HepG2 (cell line): Measurements from ENCODE around the gene XPR1. TPM values are rescaled to one million over a fixed set of nuclear protein-coding genes. Genes with fewer than 3 reads are reported as not detected.

Experiments
- ATF3 ChIP-seq: sonication (generic); formaldehyde crosslinking; IDR thresholded peaks from 2 replicates; pipeline ENCODE4 v1.4.0; 2020; ENCODE audit warnings: missing genetic modification reagents
- DNMT1 ChIP-seq: sonication (generic); formaldehyde crosslinking; IDR thresholded peaks from 2 replicates; pipeline ENCODE4 v1.5.1; 2020; ENCODE audit warnings: mild to moderate bottlenecking, missing genetic modification reagents
- DRAP1 ChIP-seq: IDR thresholded peaks from 2 replicates; pipeline ENCODE4 v1.6.1; 2016; ENCODE audit warnings: missing genetic modification reagents, missing compliant biosample characterization
- EP300 ChIP-seq, 3 experiments: sonication (generic) in 1 of 3; formaldehyde crosslinking in 1 of 3; IDR thresholded peaks; 2 replicates each; pipeline versions ENCODE4 v1.5.1 to v1.6.1; 2011 to 2020; ENCODE audit warnings: low read depth in 2 of 3, low read length in 2 of 3, borderline replicate concordance in 1 of 3, improper control_type of control experiment in 1 of 3, mild to moderate bottlenecking in 1 of 3, missing genetic modification reagents in 1 of 3, moderate library complexity in 1 of 3
- FOSL2 ChIP-seq: sonication (generic); formaldehyde crosslinking; IDR thresholded peaks from 2 replicates; pipeline ENCODE4 v1.4.0; 2020; ENCODE audit warnings: missing genetic modification reagents
- GATAD2A ChIP-seq: IDR thresholded peaks from 2 replicates; pipeline ENCODE4 v1.6.1; 2016
- MIXL1 ChIP-seq: IDR thresholded peaks from 2 replicates; pipeline ENCODE4 v1.6.1; 2016
- NR1H2 ChIP-seq: sonication (generic); formaldehyde crosslinking; IDR thresholded peaks from 2 replicates; pipeline ENCODE4 v1.8.1; 2022; ENCODE audit warnings: low read depth, missing genetic modification reagents, borderline replicate concordance
- RARA ChIP-seq: IDR thresholded peaks from 2 replicates; pipeline ENCODE4 v1.6.1; 2016; ENCODE audit warnings: missing genetic modification reagents, missing compliant biosample characterization
- RCOR2 ChIP-seq: IDR thresholded peaks from 2 replicates; pipeline ENCODE4 v1.6.1; 2016; ENCODE audit warnings: missing biosample characterization, missing genetic modification reagents
- SOX6 ChIP-seq, 2 experiments: fragments of 450-650 bp in 1 of 2; sonication (generic) in 1 of 2; formaldehyde crosslinking in 1 of 2; IDR thresholded peaks; 2 replicates each; pipeline versions ENCODE4 v1.4.0 to v1.6.1; 2017 to 2020; ENCODE audit warnings: antibody characterized with exemption in 1 of 2, mild to moderate bottlenecking in 1 of 2, missing genetic modification reagents in 1 of 2
- SRSF1 ChIP-seq: fragments of 200-400 bp; formaldehyde crosslinking; optimal IDR thresholded peaks from 2 replicates; pipeline ENCODE3; 2017; ENCODE audit warnings: mild to moderate bottlenecking, low read depth, low read length, moderate library complexity
- TBX3 ChIP-seq: fragments of 450-650 bp; IDR thresholded peaks from 2 replicates; pipeline ENCODE4 v1.6.1; 2017; ENCODE audit warnings: antibody characterized with exemption, mild to moderate bottlenecking, inconsistent platforms, borderline replicate concordance
- TCF7 ChIP-seq: sonication (generic); IDR thresholded peaks from 2 replicates; pipeline ENCODE4 v1.6.1; 2016; ENCODE audit warnings: antibody characterized with exemption, low read depth
- ZBTB3 ChIP-seq: sonication (generic); formaldehyde crosslinking; IDR thresholded peaks from 2 replicates; pipeline ENCODE4 v1.4.0; 2020; ENCODE audit warnings: low read depth, mild to moderate bottlenecking, moderate library complexity, missing genetic modification reagents, borderline replicate concordance
- ZNF652 ChIP-seq: IDR thresholded peaks from 2 replicates; pipeline ENCODE4 v1.6.1; 2016; ENCODE audit warnings: low read depth, borderline replicate concordance
- ZNF841 ChIP-seq: sonication (generic); formaldehyde crosslinking; IDR thresholded peaks from 2 replicates; pipeline ENCODE4 v1.8.1; 2023; ENCODE audit warnings: missing genetic modification reagents, borderline replicate concordance
- polyA plus RNA-seq, 8 experiments: library from polyadenylated mRNA; depleted of rRNA in 3 of 8; stranded (reverse) in 7 of 8; unstranded in 1 of 8; fragments of >200 nt; fragmentation: Illumina TruSeq in 4 of 8; extraction: Trizol in 4 of 8; gene quantifications; 2 replicates each; pipeline versions ENCODE4 v1.2.1 to v1.2.3, GENCODE V29; 2011 to 2016; ENCODE audit warnings: low read depth in 4 of 8, missing spikeins in 1 of 8, mixed read lengths in 1 of 8; ENCODE audit not compliant: insufficient read depth in 1 of 8
- total RNA-seq, 5 experiments: library from RNA; depleted of rRNA; stranded (reverse); fragments of >200 nt; fragmentation: Illumina TruSeq; extraction: Trizol; gene quantifications; 2 replicates each; pipeline ENCODE4 v1.2.3, GENCODE V29; 2016; ENCODE audit warnings: low read depth in 1 of 5
- TF ChIP-seq, protein P1 (sequence below): sonication (generic); formaldehyde crosslinking; IDR thresholded peaks from 2 replicates; pipeline ENCODE4 v1.4.0; 2020; ENCODE audit warnings: missing genetic modification reagents
- TF ChIP-seq, protein P2 (sequence below): sonication (generic); formaldehyde crosslinking; IDR thresholded peaks from 2 replicates; pipeline ENCODE4 v1.5.1; 2020; ENCODE audit warnings: mild to moderate bottlenecking, moderate library complexity, missing genetic modification reagents
- TF ChIP-seq, protein P3 (sequence below): sonication (generic); IDR thresholded peaks from 2 replicates; pipeline ENCODE4 v1.6.1; 2016; ENCODE audit warnings: low read depth, borderline replicate concordance
- TF ChIP-seq, protein P4 (sequence below): sonication (generic); formaldehyde crosslinking; IDR thresholded peaks from 2 replicates; pipeline ENCODE4 v1.4.0; 2020; ENCODE audit warnings: missing genetic modification reagents, mild to moderate bottlenecking, borderline replicate concordance

XPR1 gene
- total and polyA plus RNA-seq, 2 of the 13 experiments (the other 11 are each of a cell fraction or from before 2014, with no cell fraction given): 22.3 to 23.6 TPM

GRCh38 chr1:180598333-180598974 is 33.4 kb upstream of the XPR1 start (continued):
- TF ChIP-seq, protein P1, sequence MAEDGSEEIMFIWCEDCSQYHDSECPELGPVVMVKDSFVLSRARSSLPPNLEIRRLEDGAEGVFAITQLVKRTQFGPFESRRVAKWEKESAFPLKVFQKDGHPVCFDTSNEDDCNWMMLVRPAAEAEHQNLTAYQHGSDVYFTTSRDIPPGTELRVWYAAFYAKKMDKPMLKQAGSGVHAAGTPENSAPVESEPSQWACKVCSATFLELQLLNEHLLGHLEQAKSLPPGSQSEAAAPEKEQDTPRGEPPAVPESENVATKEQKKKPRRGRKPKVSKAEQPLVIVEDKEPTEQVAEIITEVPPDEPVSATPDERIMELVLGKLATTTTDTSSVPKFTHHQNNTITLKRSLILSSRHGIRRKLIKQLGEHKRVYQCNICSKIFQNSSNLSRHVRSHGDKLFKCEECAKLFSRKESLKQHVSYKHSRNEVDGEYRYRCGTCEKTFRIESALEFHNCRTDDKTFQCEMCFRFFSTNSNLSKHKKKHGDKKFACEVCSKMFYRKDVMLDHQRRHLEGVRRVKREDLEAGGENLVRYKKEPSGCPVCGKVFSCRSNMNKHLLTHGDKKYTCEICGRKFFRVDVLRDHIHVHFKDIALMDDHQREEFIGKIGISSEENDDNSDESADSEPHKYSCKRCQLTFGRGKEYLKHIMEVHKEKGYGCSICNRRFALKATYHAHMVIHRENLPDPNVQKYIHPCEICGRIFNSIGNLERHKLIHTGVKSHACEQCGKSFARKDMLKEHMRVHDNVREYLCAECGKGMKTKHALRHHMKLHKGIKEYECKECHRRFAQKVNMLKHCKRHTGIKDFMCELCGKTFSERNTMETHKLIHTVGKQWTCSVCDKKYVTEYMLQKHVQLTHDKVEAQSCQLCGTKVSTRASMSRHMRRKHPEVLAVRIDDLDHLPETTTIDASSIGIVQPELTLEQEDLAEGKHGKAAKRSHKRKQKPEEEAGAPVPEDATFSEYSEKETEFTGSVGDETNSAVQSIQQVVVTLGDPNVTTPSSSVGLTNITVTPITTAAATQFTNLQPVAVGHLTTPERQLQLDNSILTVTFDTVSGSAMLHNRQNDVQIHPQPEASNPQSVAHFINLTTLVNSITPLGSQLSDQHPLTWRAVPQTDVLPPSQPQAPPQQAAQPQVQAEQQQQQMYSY: 0 out of 2 replicates have a peak, but pooled peaks have one; percentile 63
- no peak for TF ChIP-seq SOX6 (IDR thresholded peaks at IDR 0.05)
- TF ChIP-seq SOX6 (CRISPR knock-in tag; IDR thresholded peaks at IDR 0.05): peak; percentile 59; the same call in 1 of the 2 replicates
- TF ChIP-seq GATAD2A: peak; percentile 51
- TF ChIP-seq MIXL1 (CRISPR knock-in tag): 0 out of 2 replicates have a peak, but pooled peaks have one; percentile 31
- TF ChIP-seq NR1H2 (CRISPR knock-in tag): no peak
- TF ChIP-seq TCF7: no peak
- TF ChIP-seq ZNF652 (CRISPR knock-in tag): peak; percentile 56; the same call in 1 of the 2 replicates
- TF ChIP-seq ATF3 (CRISPR knock-in tag): no peak
- no peak for TF ChIP-seq ZBTB3
- 0 out of 2 replicates have a peak, but pooled peaks have one; percentile 20 for TF ChIP-seq RARA (CRISPR knock-in tag)
- no peak for TF ChIP-seq SRSF1
- TF ChIP-seq TBX3: 0 out of 2 replicates have a peak, but pooled peaks have one; percentile 10
- TF ChIP-seq, protein P2, sequence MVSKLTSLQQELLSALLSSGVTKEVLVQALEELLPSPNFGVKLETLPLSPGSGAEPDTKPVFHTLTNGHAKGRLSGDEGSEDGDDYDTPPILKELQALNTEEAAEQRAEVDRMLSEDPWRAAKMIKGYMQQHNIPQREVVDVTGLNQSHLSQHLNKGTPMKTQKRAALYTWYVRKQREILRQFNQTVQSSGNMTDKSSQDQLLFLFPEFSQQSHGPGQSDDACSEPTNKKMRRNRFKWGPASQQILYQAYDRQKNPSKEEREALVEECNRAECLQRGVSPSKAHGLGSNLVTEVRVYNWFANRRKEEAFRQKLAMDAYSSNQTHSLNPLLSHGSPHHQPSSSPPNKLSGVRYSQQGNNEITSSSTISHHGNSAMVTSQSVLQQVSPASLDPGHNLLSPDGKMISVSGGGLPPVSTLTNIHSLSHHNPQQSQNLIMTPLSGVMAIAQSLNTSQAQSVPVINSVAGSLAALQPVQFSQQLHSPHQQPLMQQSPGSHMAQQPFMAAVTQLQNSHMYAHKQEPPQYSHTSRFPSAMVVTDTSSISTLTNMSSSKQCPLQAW (CRISPR knock-in tag): peak; percentile 83
- no peak for TF ChIP-seq ZNF841 (CRISPR knock-in tag)
- TF ChIP-seq RCOR2 (CRISPR knock-in tag): no peak
- TF ChIP-seq, protein P3, sequence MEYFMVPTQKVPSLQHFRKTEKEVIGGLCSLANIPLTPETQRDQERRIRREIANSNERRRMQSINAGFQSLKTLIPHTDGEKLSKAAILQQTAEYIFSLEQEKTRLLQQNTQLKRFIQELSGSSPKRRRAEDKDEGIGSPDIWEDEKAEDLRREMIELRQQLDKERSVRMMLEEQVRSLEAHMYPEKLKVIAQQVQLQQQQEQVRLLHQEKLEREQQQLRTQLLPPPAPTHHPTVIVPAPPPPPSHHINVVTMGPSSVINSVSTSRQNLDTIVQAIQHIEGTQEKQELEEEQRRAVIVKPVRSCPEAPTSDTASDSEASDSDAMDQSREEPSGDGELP: peak; percentile 34; the same call in 1 of the 2 replicates
- peak in 1 of 2 experiments; percentile 35; a peak in 1 of 4 replicates for TF ChIP-seq EP300 (IDR thresholded peaks at IDR 0.05; ENCODE audit: low read depth in 2 of 2, low read length in 2 of 2)
- no peak for TF ChIP-seq EP300 (CRISPR knock-in tag; IDR thresholded peaks at IDR 0.05; ENCODE audit: borderline replicate concordance)
- TF ChIP-seq, protein P4, sequence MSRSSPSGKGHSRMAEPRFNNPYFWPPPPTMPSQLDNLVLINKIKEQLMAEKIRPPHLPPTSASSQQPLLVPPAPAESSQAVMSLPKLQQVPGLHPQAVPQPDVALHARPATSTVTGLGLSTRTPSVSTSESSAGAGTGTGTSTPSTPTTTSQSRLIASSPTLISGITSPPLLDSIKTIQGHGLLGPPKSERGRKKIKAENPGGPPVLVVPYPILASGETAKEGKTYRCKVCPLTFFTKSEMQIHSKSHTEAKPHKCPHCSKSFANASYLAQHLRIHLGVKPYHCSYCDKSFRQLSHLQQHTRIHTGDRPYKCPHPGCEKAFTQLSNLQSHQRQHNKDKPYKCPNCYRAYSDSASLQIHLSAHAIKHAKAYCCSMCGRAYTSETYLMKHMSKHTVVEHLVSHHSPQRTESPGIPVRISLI (CRISPR knock-in tag): peak; percentile 63; the same call in 1 of the 2 replicates
- TF ChIP-seq DNMT1 (CRISPR knock-in tag): no peak
- TF ChIP-seq DRAP1 (CRISPR knock-in tag): 0 out of 2 replicates have a peak, but pooled peaks have one; percentile 22
- peak; percentile 66 for TF ChIP-seq FOSL2 (CRISPR knock-in tag)
